HepG2 (cell line): ENCODE results near the gene COL18A1. TPM values are rescaled to one million over a fixed set of nuclear protein-coding genes. Genes with fewer than 3 reads are reported as not detected.

Experiments used
- CEBPG ChIP-seq: IDR thresholded peaks from 2 replicates; pipeline ENCODE4 v1.6.1; 2016
- GATAD1 ChIP-seq: IDR thresholded peaks from 2 replicates; pipeline ENCODE4 v1.6.1; 2016; ENCODE audit warnings: missing genetic modification reagents, missing compliant biosample characterization
- GTF2F1 ChIP-seq: fragments of 150-350 bp; IDR thresholded peaks from 2 replicates; pipeline ENCODE4 v1.6.1; 2014; ENCODE audit warnings: low read length
- SRSF9 ChIP-seq: fragments of 200-400 bp; formaldehyde crosslinking; IDR thresholded peaks from 2 replicates; pipeline ENCODE4 v1.6.1; 2018; ENCODE audit warnings: borderline replicate concordance, mild to moderate bottlenecking, low read depth, low read length; ENCODE audit not compliant: insufficient read depth, poor library complexity, severe bottlenecking
- ZNF234 ChIP-seq: sonication (generic); formaldehyde crosslinking; conservative IDR thresholded peaks from 2 replicates; pipeline ENCODE4 v1.5.1; 2020; ENCODE audit warnings: mild to moderate bottlenecking, missing genetic modification reagents
- ZNF441 ChIP-seq: sonication (generic); formaldehyde crosslinking; IDR thresholded peaks from 2 replicates; pipeline ENCODE4 v1.7.0; 2021; ENCODE audit warnings: missing genetic modification reagents, borderline replicate concordance
- ZNF530 ChIP-seq: sonication (generic); formaldehyde crosslinking; IDR thresholded peaks from 2 replicates; pipeline ENCODE4 v1.5.0; 2020; ENCODE audit warnings: low read depth, mild to moderate bottlenecking, missing genetic modification reagents
- ZNF777 ChIP-seq: sonication (generic); formaldehyde crosslinking; IDR thresholded peaks from 2 replicates; pipeline ENCODE4 v1.4.0; 2020; ENCODE audit warnings: missing genetic modification reagents
- ZNF878 ChIP-seq: sonication (generic); formaldehyde crosslinking; IDR thresholded peaks from 2 replicates; pipeline ENCODE4 v1.8.1; 2023; ENCODE audit warnings: mild to moderate bottlenecking, missing genetic modification reagents, moderate library complexity
- polyA plus RNA-seq, 8 experiments: library from polyadenylated mRNA; depleted of rRNA in 3 of 8; stranded (reverse) in 7 of 8; unstranded in 1 of 8; fragments of >200 nt; fragmentation: Illumina TruSeq in 4 of 8; extraction: Trizol in 4 of 8; gene quantifications; 2 replicates each; pipeline versions ENCODE4 v1.2.1 to v1.2.3, GENCODE V29; 2011 to 2016; ENCODE audit warnings: low read depth in 4 of 8, missing spikeins in 1 of 8, mixed read lengths in 1 of 8; ENCODE audit not compliant: insufficient read depth in 1 of 8
- total RNA-seq, 5 experiments: library from RNA; depleted of rRNA; stranded (reverse); fragments of >200 nt; fragmentation: Illumina TruSeq; extraction: Trizol; gene quantifications; 2 replicates each; pipeline ENCODE4 v1.2.3, GENCODE V29; 2016; ENCODE audit warnings: low read depth in 1 of 5
- TF ChIP-seq, protein P1 (sequence below): sonication (generic); formaldehyde crosslinking; IDR thresholded peaks from 2 replicates; pipeline ENCODE4 v1.4.0; 2020; ENCODE audit warnings: missing genetic modification reagents
- TF ChIP-seq, protein P2 (sequence below): sonication (generic); formaldehyde crosslinking; IDR thresholded peaks from one replicate; pipeline ENCODE4 v1.5.1; 2020; ENCODE audit warnings: mild to moderate bottlenecking, missing genetic modification reagents; ENCODE audit errors: not compliant biosample characterization
- TF ChIP-seq, protein P3 (sequence below): sonication (generic); formaldehyde crosslinking; IDR thresholded peaks from 2 replicates; pipeline ENCODE4 v1.5.1; 2020; ENCODE audit warnings: missing genetic modification reagents, mild to moderate bottlenecking, borderline replicate concordance
- TF ChIP-seq, protein P4 (sequence below): sonication (generic); formaldehyde crosslinking; IDR thresholded peaks from 2 replicates; pipeline ENCODE4 v1.5.0; 2020; ENCODE audit warnings: mild to moderate bottlenecking, missing genetic modification reagents

COL18A1 gene
- total and polyA plus RNA-seq, 2 of the 13 experiments (the other 11 are each of a cell fraction or from before 2014, with no cell fraction given): 79.0 to 102 TPM

DNA sequence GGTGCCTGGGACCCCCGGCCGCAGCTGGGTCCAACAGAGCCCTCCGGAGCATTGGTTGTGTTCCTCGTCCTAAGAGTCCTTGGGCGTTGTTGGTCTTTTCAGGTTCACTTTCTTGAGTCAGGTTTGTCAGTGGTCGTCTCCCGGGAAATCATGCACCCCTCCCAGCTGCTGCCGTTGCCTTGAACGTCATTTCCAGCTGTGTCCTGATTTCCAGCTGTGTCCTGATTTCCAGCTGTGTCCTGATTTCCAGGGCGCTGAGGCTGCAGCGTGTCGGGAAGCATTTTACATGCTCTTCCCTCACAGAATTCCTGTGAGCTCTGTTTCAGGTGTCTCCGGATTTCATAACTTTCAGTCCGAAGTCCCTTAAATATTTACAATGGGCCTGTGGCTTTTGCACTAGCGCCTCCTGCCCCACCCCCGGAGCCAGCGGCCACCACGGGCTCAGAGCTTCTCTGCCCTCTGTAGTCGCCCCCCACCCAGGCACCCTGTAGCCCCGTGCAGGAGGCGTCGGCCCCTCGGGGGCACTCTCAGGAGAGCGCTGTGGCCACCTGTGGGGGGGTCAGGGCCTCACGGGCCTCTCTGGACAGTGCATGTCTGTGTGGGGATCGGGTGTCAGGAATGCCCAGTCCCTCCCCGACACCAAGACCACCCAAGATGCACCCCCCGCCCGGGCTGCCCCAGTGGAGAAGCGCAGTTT, 66.7 kb downstream of the COL18A1 start (continued):
- TF ChIP-seq SRSF9 (no peak), ZNF530 (CRISPR knock-in tag) (no peak), GATAD1 (CRISPR knock-in tag) (peak; percentile 26; the same call in 1 of the 2 replicates), CEBPG (CRISPR knock-in tag) (peak; percentile 88), ZNF441 (CRISPR knock-in tag) (no peak), ZNF234 (CRISPR knock-in tag) (no peak), GTF2F1 (no peak), ZNF777 (CRISPR knock-in tag) (no peak), ZNF878 (CRISPR knock-in tag) (no peak)
- TF ChIP-seq, protein P1, sequence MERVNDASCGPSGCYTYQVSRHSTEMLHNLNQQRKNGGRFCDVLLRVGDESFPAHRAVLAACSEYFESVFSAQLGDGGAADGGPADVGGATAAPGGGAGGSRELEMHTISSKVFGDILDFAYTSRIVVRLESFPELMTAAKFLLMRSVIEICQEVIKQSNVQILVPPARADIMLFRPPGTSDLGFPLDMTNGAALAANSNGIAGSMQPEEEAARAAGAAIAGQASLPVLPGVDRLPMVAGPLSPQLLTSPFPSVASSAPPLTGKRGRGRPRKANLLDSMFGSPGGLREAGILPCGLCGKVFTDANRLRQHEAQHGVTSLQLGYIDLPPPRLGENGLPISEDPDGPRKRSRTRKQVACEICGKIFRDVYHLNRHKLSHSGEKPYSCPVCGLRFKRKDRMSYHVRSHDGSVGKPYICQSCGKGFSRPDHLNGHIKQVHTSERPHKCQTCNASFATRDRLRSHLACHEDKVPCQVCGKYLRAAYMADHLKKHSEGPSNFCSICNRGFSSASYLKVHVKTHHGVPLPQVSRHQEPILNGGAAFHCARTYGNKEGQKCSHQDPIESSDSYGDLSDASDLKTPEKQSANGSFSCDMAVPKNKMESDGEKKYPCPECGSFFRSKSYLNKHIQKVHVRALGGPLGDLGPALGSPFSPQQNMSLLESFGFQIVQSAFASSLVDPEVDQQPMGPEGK (CRISPR knock-in tag): peak; percentile 99
- TF ChIP-seq, protein P2, sequence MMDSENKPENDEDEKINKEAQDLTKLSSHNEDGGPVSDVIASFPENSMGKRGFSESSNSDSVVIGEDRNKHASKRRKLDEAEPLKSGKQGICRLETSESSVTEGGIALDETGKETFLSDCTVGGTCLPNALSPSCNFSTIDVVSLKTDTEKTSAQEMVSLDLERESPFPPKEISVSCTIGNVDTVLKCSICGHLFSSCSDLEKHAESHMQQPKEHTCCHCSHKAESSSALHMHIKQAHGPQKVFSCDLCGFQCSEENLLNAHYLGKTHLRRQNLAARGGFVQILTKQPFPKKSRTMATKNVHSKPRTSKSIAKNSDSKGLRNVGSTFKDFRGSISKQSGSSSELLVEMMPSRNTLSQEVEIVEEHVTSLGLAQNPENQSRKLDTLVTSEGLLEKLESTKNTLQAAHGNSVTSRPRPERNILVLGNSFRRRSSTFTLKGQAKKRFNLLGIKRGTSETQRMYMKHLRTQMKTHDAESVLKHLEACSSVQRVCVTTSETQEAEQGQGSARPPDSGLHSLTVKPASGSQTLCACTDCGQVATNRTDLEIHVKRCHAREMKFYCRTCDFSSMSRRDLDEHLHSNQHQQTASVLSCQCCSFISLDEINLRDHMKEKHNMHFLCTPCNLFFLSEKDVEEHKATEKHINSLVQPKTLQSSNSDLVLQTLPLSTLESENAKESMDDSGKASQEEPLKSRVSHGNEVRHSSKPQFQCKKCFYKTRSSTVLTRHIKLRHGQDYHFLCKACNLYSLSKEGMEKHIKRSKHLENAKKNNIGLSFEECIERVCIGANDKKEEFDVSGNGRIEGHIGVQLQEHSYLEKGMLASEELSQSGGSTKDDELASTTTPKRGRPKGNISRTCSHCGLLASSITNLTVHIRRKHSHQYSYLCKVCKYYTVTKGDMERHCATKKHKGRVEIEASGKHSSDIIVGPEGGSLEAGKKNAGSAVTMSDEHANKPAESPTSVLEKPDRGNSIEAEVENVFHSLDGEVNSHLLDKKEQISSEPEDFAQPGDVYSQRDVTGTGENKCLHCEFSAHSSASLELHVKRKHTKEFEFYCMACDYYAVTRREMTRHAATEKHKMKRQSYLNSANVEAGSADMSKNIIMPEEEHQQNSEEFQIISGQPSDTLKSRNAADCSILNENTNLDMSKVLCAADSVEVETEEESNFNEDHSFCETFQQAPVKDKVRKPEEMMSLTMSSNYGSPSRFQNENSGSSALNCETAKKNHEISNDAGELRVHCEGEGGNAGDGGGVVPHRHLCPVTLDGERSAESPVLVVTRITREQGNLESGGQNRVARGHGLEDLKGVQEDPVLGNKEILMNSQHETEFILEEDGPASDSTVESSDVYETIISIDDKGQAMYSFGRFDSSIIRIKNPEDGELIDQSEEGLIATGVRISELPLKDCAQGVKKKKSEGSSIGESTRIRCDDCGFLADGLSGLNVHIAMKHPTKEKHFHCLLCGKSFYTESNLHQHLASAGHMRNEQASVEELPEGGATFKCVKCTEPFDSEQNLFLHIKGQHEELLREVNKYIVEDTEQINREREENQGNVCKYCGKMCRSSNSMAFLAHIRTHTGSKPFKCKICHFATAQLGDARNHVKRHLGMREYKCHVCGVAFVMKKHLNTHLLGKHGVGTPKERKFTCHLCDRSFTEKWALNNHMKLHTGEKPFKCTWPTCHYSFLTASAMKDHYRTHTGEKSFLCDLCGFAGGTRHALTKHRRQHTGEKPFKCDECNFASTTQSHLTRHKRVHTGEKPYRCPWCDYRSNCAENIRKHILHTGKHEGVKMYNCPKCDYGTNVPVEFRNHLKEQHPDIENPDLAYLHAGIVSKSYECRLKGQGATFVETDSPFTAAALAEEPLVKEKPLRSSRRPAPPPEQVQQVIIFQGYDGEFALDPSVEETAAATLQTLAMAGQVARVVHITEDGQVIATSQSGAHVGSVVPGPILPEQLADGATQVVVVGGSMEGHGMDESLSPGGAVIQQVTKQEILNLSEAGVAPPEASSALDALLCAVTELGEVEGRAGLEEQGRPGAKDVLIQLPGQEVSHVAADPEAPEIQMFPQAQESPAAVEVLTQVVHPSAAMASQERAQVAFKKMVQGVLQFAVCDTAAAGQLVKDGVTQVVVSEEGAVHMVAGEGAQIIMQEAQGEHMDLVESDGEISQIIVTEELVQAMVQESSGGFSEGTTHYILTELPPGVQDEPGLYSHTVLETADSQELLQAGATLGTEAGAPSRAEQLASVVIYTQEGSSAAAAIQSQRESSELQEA (CRISPR knock-in tag): no peak
- TF ChIP-seq, protein P3, sequence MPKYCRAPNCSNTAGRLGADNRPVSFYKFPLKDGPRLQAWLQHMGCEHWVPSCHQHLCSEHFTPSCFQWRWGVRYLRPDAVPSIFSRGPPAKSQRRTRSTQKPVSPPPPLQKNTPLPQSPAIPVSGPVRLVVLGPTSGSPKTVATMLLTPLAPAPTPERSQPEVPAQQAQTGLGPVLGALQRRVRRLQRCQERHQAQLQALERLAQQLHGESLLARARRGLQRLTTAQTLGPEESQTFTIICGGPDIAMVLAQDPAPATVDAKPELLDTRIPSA (CRISPR knock-in tag): no peak
- TF ChIP-seq, protein P4, sequence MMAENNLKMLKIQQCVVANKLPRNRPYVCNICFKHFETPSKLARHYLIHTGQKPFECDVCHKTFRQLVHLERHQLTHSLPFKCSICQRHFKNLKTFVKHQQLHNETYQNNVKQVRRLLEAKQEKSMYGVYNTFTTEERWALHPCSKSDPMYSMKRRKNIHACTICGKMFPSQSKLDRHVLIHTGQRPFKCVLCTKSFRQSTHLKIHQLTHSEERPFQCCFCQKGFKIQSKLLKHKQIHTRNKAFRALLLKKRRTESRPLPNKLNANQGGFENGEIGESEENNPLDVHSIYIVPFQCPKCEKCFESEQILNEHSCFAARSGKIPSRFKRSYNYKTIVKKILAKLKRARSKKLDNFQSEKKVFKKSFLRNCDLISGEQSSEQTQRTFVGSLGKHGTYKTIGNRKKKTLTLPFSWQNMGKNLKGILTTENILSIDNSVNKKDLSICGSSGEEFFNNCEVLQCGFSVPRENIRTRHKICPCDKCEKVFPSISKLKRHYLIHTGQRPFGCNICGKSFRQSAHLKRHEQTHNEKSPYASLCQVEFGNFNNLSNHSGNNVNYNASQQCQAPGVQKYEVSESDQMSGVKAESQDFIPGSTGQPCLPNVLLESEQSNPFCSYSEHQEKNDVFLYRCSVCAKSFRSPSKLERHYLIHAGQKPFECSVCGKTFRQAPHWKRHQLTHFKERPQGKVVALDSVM (CRISPR knock-in tag): peak; percentile 15; the same call in 1 of the 2 replicates
